Measurements from ENCODE around the gene SLC22A2.
"Not testable (repeated sequence)": the region's sequence is repeated elsewhere in the genome, so short reads cannot be mapped to it uniquely, and the experiment has no call there.

SLC22A2 gene

GRCh38 chr6:160252073-160252813, 6.4 kb downstream of the SLC22A2 start:
- no peak for DNase-seq

- DNase-seq: no peak
These were observed 8.9 kb downstream of the SLC22A2 start for GRCh38 chr6:160249671-160250070.

- no peak for DNase-seq
These were observed 10.1 kb downstream of the SLC22A2 start for GRCh38 chr6:160248538-160248937.

- DNase-seq: no peak
These were observed 11.2 kb downstream of the SLC22A2 start for GRCh38 chr6:160247457-160247883.

- no peak for DNase-seq
These were observed 17.9 kb downstream of the SLC22A2 start for GRCh38 chr6:160240691-160241084.

GRCh38 chr6:160239929-160240690, 18.5 kb downstream of the SLC22A2 start:
- DNase-seq: no peak

- DNase-seq: no peak
These were observed 19.6 kb downstream of the SLC22A2 start for GRCh38 chr6:160238761-160239751.

- no peak for DNase-seq
These were observed 20.3 kb downstream of the SLC22A2 start for GRCh38 chr6:160238278-160238711.

- not testable (repeated sequence) for DNase-seq
These were observed 20.9 kb downstream of the SLC22A2 start for GRCh38 chr6:160237597-160238275.

GRCh38 chr6:160236235-160236872, 22.3 kb downstream of the SLC22A2 start:
- not testable (repeated sequence) for DNase-seq

- DNase-seq: not testable (repeated sequence)
These were observed 24.5 kb downstream of the SLC22A2 start for GRCh38 chr6:160233950-160234640.

- DNase-seq: no peak
These were observed 30.9 kb downstream of the SLC22A2 start for GRCh38 chr6:160227769-160228161.

- no peak for DNase-seq
These were observed 31.4 kb downstream of the SLC22A2 start for GRCh38 chr6:160227038-160227768.

- DNase-seq: peak in 1 of 56 donors; percentile 6
These were observed 32.5 kb downstream of the SLC22A2 start for GRCh38 chr6:160226118-160226591.

- no peak for DNase-seq
These were observed 33.9 kb downstream of the SLC22A2 start for GRCh38 chr6:160224639-160225237.

GRCh38 chr6:160222491-160222890, 36.1 kb downstream of the SLC22A2 start:
- no peak for DNase-seq

- DNase-seq: no peak
These were observed 36.7 kb downstream of the SLC22A2 start for GRCh38 chr6:160221918-160222317.

GRCh38 chr6:160221423-160221822, 37.2 kb downstream of the SLC22A2 start:
- DNase-seq: no peak

Data from amygdala (tissue), 56 donors.